Midbrain (tissue), 1 donor: ENCODE data around the gene OST4.

Experiments
- DNase-seq: peaks from one replicate; lab custom pipeline; 2025; lab: John Stamatoyannopoulos, UW

Gene OST4

GRCh38 chr2:27093430-27094352 is 22.2 kb upstream of the OST4 start:
- no peak for DNase-seq

- no peak for DNase-seq
Measured at GRCh38 chr2:27092696-27093429, 21.4 kb upstream of the OST4 start.

- DNase-seq: no peak
Measured at GRCh38 chr2:27091746-27092695, 20.6 kb upstream of the OST4 start.

DNA sequence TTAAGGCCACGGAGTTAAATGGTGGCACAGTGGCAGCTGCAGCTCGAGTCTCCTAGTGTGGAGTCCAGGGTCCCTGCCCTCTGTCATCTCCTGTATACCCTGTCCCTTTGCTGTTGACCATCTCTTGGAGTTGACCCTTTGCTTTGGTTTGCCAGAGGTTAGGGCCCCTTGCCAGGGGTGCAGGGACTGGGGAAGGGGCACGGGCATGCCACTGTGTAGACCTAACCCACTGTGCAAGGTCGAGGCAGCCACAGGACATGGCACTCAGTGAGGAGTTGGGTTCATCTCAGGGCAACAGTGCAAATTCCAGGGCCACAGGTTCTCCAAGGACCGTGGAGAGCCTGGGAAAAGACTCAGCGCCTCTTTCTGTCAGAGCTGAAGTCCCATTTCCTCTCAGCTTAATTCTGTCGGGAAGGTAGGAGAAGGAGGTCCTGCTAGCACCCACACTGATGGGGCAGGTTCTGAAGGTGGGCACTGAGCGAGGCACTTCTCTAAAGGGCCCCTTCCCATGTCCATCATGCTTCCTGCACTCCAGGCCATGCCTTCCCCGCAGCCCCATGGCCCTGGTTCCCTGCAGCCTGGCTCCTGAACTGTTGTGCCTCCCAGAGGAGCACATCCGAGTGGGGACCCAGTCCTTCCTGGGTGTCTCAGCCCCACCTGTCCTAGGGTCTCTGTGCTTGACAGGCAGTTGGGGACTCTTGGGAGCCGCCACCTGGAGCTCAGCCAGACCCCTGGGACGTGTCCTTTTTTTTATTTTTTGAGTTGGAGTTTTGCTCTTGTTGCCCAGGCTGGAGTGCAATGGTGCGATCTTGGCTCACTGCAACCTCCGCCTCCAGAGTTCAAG is 17.9 kb upstream of the OST4 start:
- DNase-seq: no peak

- DNase-seq: no peak
Measured at GRCh38 chr2:27088634-27089033, 17.2 kb upstream of the OST4 start.

DNA sequence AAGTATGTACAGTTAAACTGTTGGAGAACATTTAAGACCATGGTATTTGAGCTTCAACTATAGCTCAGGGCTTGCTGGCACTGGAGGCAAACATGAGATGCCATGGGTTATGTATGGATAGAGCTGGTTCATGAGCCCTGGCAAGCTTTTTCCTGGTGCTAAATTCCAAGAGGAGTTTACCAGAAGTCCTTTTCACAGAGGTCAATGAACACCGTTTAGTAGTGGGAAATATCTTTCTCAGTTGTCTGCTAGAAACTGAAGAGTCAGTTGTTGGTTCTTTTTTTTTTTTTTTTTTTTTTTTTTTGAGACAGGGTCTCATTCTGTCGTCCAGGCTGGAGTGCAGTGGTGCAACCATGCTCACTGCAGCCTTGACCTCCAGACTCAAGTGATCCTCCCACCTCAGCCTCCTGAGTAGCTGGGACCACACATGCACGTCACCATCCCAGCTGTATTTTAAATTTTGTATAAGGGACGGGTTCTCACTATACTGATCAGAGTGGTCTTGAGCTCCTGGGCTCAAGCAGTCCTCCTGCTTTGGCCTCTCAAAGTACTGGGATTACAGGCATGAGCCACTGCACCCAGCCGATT is 16.5 kb upstream of the OST4 start:
- no peak for DNase-seq

GRCh38 chr2:27086724-27087593 is 15.5 kb upstream of the OST4 start, which contains the start of gene KHK:
Gene KHK, plus strand, starts transcription at chr2:27086772. Its CDS starts 488 bp downstream, at chr2:27087260.
- DNase-seq: no peak

DNA sequence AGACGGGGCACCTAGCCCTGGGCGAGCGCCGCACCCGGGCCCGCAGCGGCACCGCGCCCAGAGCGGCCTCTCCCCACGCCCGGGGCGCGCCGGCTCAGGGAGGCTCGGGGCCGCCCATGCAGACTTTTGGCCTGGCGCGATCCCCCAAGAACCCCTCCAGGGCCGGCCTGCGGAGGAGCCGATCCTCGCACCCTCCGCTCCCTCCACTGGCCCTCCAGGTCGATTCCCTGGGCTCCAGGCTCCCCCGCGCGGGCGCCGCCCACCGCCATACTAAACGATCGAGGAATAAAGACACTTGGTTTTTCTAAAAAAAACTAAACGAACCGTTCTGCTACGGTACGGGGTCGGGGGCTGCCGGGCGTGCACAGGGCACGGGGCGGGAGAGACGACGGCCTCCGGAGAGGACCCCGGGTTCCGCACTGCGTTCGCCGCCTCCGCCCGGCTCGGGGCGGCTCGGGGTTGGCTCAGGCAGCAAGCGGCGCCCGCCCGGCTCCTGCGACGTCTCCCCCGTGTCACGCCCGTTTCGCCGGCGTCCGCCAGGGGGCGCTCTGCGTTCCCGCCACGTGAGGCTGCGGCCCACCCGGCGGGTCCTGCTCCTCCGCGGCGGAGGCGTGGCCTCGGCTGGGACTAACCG is 14.8 kb upstream of the OST4 start:
- DNase-seq: peak; percentile 95

DNA sequence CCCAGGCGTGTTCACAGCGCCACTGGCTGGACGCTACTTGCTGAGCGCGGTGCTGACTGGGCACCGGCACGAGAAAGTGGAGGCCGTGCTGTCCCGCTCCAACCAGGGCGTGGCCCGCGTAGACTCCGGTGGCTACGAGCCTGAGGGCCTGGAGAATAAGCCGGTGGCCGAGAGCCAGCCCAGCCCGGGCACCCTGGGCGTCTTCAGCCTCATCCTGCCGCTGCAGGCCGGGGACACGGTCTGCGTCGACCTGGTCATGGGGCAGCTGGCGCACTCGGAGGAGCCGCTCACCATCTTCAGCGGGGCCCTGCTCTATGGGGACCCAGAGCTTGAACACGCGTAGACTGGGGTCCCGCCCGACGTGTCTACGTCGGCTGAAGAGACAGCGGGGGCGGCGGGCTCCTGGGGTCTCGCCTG is 14.2 kb upstream of the OST4 start:
- peak; percentile 64 for DNase-seq

DNA sequence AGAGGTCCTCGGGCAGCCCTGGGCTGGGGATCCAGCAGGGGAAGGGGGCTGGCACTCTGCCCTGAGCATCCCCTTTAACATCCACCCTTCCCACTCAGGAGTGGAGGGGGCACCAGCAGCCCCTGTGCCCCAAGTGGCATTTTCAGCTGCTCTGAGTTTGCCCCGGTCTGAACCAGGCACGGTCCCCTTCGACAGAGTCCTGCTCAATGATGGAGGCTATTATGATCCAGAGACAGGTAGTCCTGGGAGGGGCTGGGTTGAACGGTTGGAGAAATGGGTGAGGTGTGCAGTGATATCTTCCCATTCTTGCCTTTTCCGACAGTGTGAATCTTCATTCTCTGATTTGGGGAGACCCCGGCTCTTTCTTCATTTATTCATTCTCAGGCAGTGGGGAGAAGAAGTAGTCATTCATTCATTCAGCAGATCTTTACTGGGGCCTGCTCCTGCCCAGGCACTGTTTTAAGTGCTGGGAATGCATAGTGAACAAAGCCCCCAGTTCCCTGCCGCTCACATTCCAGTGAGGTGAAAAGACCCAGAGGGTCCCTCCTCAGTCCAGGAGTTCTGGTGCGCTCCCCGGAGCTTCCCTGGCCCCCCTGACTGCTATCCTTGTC is 13.7 kb upstream of the OST4 start:
- no peak for DNase-seq

DNA sequence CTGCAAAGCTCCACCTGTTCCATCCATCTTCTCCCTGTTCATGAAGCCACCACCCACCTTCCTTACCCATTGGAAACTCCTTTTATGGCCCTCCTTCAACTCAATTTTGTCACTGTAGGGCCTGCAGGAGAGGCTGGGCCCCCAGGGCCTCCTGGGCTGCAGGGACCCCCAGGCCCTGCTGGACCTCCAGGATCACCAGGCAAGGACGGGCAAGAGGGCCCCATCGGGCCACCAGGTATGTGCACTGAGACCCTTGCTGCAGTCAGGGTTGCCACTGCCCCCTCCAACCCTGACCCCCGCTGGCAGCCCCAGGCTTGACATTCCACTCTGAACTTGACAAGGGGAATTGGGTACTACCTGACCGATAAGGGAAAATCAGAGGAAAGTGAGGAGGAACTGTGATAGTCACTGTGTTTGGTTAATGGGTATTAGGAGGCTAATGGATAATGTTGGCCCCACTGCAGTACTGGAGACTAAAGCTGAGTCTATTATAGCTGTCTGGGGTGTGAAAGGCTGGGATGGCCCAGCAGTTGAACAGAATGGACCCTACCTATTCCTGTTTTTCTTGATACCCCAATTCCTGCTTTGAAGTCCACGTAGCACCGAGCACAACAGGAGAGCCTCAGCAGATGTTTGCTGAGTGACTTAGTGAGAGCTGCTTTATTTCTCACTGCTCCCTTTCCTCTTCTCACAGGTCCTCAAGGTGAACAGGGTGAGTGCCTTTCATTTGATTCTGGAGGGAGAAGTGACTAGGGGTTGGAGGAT is 13.0 kb upstream of the OST4 start:
- DNase-seq: no peak

DNA sequence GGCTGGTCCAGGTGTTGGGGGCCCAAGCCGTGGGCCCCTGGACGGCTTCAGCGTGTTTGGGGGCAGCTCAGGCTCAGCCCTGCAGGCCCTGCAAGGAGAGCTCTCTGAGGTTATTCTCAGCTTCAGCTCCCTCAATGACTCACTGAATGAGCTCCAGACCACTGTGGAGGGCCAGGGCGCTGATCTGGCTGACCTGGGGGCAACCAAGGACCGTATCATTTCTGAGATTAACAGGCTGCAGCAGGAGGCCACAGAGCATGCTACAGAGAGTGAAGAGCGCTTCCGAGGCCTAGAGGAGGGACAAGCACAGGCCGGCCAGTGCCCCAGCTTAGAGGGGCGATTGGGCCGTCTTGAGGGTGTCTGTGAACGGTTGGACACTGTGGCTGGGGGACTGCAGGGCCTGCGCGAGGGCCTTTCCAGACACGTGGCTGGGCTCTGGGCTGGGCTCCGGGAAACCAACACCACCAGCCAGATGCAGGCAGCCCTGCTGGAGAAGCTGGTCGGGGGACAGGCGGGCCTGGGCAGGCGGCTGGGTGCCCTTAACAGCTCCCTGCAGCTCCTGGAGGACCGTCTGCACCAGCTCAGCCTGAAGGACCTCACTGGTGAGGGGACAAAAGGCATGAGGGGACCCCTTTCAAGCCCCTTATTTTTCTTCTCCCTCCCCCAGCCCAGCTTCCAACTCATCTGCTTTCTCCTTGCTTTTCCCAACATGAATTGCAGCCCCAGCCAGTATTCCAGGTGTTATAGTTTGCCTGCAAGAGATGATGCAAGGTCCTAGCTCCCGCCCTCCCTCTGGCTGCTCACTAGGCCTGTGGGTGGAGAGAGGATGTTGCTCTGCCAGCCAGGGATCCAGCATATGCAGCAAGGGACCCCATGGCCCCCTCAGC is 12.2 kb upstream of the OST4 start:
- DNase-seq: no peak

- DNase-seq: no peak
Measured at GRCh38 chr2:27082773-27083409, 11.4 kb upstream of the OST4 start.

DNA sequence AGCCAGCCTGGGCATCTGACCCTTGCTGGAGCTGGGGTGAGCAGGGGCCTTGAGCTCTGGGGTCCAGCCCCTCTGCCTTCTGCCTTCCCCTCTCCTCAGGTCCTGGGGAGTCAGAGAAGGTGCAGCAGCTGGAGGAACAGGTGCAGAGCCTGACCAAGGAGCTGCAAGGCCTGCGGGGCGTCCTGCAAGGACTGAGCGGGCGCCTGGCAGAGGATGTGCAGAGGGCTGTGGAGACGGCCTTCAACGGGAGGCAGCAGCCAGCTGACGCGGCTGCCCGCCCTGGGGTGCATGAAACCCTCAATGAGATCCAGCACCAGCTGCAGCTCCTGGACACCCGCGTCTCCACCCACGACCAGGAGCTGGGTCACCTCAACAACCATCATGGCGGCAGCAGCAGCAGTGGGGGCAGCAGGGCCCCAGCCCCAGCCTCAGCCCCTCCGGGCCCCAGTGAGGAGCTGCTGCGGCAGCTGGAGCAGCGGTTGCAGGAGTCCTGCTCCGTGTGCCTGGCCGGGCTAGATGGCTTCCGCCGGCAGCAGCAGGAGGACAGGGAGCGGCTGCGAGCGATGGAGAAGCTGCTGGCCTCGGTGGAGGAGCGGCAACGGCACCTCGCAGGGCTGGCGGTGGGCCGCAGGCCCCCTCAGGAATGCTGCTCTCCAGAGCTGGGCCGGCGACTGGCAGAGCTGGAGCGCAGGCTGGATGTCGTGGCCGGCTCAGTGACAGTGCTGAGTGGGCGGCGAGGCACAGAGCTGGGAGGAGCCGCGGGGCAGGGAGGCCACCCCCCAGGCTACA is 10.7 kb upstream of the OST4 start:
- no peak for DNase-seq

DNA sequence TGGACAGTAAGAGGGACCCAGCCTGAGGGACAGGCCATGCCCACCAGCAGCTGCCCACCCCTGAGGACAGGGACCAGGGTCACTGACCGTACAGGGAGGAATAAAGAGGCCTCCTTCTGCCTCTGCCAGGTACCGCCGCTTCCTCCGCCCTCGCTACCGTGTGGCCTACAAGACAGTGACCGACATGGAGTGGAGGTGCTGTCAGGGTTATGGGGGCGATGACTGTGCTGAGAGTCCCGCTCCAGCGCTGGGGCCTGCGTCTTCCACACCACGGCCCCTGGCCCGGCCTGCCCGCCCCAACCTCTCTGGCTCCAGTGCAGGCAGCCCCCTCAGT is 9.1 kb upstream of the OST4 start:
- no peak for DNase-seq

GRCh38 chr2:27080140-27080469 is 8.7 kb upstream of the OST4 start:
- DNase-seq: no peak
